ENCODE results near the gene PATJ. TPM values are rescaled to one million over a fixed set of nuclear protein-coding genes. Genes with fewer than 3 reads are reported as not detected.
"Not testable (repeated sequence)": the region's sequence is repeated elsewhere in the genome, so short reads cannot be mapped to it uniquely, and the experiment has no call there.

Gene PATJ
- total and polyA plus RNA-seq, 8 donors, result 14.8 to 45.4 (median 27.9) TPM

- Histone ChIP-seq H3K27me3 (no peaks in the 10 kb centered on the region), H3K36me3 (no peaks in the 10 kb centered on the region), H3K27ac (no peak overlapping the region), H3K9me3 (no peaks in the 10 kb centered on the region), H3K4me1 (peaks cover 0 to 3% (median 0%) of the 10 kb centered on the region in 3 donors), H3K4me3 (no peak overlapping the region)
- ATAC-seq, result peak in 1 of 4 donors; percentile 55
- WGBS, 2 donors, result 65 to 77% methylated on average over 2 of the region's 2 CpGs
- FAIRE-seq, result peak; percentile 75
- no peak for TF ChIP-seq CTCF (IDR thresholded peaks at IDR 0.05)
- intact Hi-C loops (cut with DNase I), result no loop called here
- DNase-seq, result no peak
These were observed 97.4 kb downstream of the PATJ start for GRCh38 chr1:61839679-61840078.

- ATAC-seq, result no peak
- intact Hi-C loops (cut with DNase I), result no loop called here
- 91 to 92% methylated on average over 4 of the region's 4 CpGs for WGBS, 2 donors
These were observed 99.8 kb downstream of the PATJ start for GRCh38 chr1:61842036-61842435.

GRCh38 chr1:61842863-61843514 lies 100.7 kb downstream of the PATJ start:
- Histone ChIP-seq H3K27me3 (no peaks in the 10 kb centered on the region), H3K4me1 (peaks cover 0 to 3% (median 0%) of the 10 kb centered on the region in 3 donors), H3K4me3 (no peak overlapping the region), H3K27ac (no peak overlapping the region), H3K36me3 (no peaks in the 10 kb centered on the region), H3K9me3 (no peaks in the 10 kb centered on the region)
- DNase-seq (no peak), FAIRE-seq (no peak), ATAC-seq (peak in 1 of 4 donors; percentile 26)
- intact Hi-C loops (cut with DNase I), result no loop called here
- 74 to 78% methylated on average over 2 of the region's 2 CpGs for WGBS, 2 donors
- TF ChIP-seq CTCF (IDR thresholded peaks at IDR 0.05), result no peak

More at GRCh38 chr1:61842036-61842435, 99.8 kb downstream of the PATJ start:
- Histone ChIP-seq H3K4me1 (peaks cover 0 to 3% (median 0%) of the 10 kb centered on the region in 3 donors), H3K36me3 (no peaks in the 10 kb centered on the region), H3K9me3 (no peaks in the 10 kb centered on the region), H3K4me3 (no peak overlapping the region), H3K27ac (no peak overlapping the region), H3K27me3 (no peaks in the 10 kb centered on the region)
- DNase-seq, result no peak
- no peak for TF ChIP-seq CTCF (IDR thresholded peaks at IDR 0.05)
- no peak for FAIRE-seq

GRCh38 chr1:61844006-61844405 lies 101.7 kb downstream of the PATJ start:
- Histone ChIP-seq H3K4me1 (peaks cover 0 to 3% (median 0%) of the 10 kb centered on the region in 3 donors), H3K9me3 (no peaks in the 10 kb centered on the region), H3K27me3 (no peaks in the 10 kb centered on the region), H3K4me3 (no peak overlapping the region), H3K36me3 (no peaks in the 10 kb centered on the region), H3K27ac (no peak overlapping the region)
- FAIRE-seq, result no peak
- ATAC-seq, result no peak
- WGBS, 2 donors, result 89 to 98% methylated on average over 1 of the region's 1 CpG
- no peak for DNase-seq
- intact Hi-C loops (cut with DNase I), result no loop called here
- TF ChIP-seq CTCF (IDR thresholded peaks at IDR 0.05), result no peak

GRCh38 chr1:61844664-61845063 lies 102.4 kb downstream of the PATJ start:
- WGBS, 2 donors, result 91 to 100% methylated on average over 2 of the region's 2 CpGs
- intact Hi-C loops (cut with DNase I); H3K9me3 ChIP-seq; ATAC-seq; H3K4me3 ChIP-seq; H3K36me3 ChIP-seq; H3K27ac ChIP-seq; DNase-seq; FAIRE-seq; H3K27me3 ChIP-seq; H3K4me1 ChIP-seq: not testable (repeated sequence)
